NCI-H526 treated with DMSO at 0.1 percent for 48 hours (cell line): ENCODE results near the gene ARVCF.
"Not testable (repeated sequence)": the region's sequence is repeated elsewhere in the genome, so short reads cannot be mapped to it uniquely, and the experiment has no call there.

Source experiments
- DNase-seq: peaks from one replicate; lab custom pipeline; 2025; lab: John Stamatoyannopoulos, UW

Gene ARVCF

GRCh38 chr22:19936513-19936912 is 80.1 kb downstream of the ARVCF start:
- no peak for DNase-seq

DNA sequence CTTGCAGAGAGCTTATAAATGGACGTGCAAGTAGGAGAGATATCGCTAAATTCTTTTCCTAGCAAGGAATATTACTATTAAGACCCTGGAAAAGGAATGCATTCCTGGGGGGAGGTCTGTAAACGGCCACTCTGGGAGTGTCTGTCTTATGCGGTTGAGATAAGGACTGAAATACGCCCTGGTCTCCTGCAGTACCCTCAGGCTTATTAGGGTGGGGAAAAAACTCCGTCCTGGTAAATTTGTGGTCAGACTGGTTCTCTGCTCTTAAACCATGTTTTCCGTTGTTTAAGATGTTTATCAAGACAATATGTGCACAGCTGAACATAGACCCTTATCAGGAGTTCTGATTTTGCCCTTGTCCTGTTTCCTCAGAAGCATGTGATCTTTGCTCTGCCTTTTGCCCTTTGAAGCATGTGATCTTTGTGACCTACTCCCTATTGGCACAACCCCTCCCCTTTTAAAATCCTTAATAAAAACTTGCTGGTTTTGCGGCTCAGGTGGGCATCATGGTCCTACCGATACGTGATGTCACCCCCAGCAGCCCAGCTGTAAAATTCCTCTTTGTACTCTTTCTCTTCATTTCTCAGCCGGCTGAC is 81.4 kb downstream of the ARVCF start:
- DNase-seq, result not testable (repeated sequence)

- no peak for DNase-seq
Observed at GRCh38 chr22:19933341-19934241, 83.0 kb downstream of the ARVCF start.

GRCh38 chr22:19932367-19933206 is 84.0 kb downstream of the ARVCF start:
- DNase-seq, result no peak

GRCh38 chr22:19931514-19931913 is 85.1 kb downstream of the ARVCF start:
- no peak for DNase-seq

DNA sequence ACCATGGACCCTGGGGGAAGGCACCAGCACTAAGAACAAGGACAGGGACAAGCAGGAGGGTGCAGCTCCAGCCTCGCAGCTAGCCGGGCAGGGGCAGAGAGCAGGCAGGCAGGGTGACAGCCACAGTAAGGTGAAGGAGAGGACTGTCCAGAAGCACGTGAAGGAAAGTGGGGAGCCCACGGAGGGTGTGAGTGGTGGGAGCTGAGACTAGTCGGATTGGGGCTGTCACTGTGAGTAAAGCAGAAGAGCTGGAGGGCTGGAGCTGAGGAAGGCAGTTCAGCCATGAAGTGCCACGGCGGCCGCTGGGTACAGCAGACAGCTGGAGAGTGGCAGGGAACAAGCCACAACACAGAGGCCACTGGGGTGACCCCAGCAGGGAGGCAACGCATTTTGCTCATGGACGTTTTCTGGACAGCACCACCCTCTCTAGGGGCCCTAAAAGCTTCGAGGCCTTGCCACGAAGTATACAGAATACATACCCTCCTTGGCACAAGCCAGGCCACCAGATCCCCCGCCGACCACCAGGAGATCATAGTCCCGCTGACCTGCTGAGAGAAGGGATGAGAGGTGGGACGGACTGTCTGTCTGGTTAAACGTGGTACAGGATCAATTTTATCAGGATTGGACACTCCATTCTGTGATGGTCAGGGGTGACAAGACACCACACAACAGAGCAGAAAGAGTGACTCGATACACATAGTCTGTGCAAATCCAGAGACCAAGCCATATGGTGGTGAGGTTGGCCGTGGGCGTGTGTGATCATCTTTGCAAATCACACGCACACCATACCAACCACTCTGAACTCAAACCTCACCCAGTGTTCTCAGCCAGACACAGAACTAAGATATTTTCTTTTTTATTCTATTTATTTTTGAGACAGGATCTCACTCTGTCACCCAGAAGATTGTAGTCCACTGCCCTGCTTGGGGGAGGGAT is 85.8 kb downstream of the ARVCF start:
- DNase-seq, result no peak

GRCh38 chr22:19929586-19930550 is 86.8 kb downstream of the ARVCF start:
- DNase-seq, result no peak

GRCh38 chr22:19928207-19928606 is 88.4 kb downstream of the ARVCF start:
- no peak for DNase-seq

DNA sequence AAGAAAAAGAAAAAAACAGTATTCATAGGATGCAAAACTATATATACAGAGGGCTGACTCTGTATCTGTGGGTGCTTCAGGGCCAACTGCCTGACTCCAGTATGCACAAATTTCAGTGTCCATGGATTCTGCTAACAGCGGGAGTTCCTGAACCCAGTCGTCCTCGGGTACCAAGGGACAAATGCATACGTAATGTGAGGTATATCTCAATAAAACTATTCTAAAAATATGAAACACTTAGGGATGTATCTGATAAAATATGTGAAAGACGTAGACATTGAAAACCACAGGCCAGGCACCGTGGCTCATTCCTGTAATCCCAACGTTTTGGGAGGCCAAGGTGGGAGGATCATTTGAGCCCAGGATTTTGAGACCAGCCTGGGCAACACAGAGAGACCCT is 88.9 kb downstream of the ARVCF start:
- DNase-seq, result no peak

DNA sequence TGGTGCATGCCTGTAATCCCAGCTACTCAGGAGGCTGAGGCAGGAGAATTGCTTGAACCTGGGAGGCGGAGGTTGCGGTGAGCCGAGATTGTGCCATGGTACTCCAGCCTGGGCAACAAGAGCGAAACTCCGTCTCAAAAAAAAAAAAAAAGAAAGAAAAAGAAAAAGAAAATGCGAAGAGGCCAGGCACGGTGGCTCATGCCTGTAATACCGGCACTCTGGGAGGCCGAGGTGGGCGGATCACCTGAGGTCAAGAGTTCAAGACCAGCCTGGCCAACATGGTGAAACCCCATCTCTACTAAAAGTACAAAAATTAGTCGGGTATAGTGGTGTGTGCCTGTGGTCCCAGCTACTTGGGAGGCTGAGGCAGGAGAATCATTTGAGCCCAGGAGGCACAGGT is 90.6 kb downstream of the ARVCF start:
- DNase-seq, result not testable (repeated sequence)

DNA sequence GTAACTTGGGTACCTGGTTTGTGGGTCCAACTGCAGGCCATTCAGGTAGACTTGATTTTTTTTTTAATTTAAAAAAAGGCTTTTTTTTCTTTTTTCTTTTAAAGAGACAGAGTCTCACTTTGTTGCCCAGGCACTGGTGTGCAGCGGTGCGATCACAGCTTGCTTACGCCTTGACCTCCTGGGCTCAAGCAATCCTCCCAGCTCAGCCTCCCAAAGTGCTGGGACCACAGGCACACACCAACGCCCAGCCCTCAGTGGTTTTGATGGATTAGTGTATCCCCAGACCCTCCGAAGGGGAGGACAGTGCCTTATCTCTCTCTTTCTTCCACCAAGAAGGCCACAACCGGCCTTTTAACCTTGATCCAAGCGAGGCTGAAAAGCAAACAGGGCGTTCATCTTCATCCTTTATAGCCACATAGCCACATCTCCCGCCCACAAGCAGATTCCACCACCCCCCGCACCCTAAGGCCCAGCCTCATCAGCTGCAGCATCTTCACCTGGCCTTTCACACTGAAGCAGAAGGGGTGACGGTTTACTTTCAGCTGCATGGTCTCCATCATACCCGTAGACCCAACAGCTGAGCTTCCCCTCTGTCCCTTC is 92.6 kb downstream of the ARVCF start:
- DNase-seq, result no peak

DNA sequence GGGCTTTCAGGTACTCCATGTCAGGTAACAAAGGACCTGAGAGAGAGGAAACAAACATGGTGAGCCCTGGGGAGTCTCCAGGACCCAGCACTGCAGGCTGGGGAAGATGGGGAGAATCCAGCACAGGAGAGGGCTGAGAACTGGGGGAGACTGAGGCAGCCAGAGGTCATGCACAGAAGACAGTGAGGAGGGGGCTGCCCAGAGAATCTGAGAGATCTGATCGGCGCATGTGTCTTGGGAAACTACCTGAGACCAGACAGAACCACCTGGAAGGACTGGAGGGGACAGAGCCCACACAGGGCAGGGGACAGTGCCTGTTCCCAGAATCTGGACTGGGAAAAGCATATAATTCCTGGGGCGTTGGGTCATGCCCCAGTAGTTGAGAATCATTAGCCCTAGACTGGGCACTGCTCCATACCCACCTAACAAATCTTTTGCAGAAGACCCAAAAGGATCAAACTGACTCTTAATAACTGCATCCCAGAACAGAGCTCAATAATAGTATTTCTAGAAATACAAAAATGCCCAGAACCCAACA is 95.0 kb downstream of the ARVCF start:
- no peak for DNase-seq
